SKM-1 (cell line): Measurements from ENCODE around the gene SLC9A3.

Source experiments
- DNase-seq: peaks from one replicate; lab custom pipeline; 2025; ENCODE audit not compliant: unreplicated experiment; lab: John Stamatoyannopoulos, UW

SLC9A3 gene

DNA sequence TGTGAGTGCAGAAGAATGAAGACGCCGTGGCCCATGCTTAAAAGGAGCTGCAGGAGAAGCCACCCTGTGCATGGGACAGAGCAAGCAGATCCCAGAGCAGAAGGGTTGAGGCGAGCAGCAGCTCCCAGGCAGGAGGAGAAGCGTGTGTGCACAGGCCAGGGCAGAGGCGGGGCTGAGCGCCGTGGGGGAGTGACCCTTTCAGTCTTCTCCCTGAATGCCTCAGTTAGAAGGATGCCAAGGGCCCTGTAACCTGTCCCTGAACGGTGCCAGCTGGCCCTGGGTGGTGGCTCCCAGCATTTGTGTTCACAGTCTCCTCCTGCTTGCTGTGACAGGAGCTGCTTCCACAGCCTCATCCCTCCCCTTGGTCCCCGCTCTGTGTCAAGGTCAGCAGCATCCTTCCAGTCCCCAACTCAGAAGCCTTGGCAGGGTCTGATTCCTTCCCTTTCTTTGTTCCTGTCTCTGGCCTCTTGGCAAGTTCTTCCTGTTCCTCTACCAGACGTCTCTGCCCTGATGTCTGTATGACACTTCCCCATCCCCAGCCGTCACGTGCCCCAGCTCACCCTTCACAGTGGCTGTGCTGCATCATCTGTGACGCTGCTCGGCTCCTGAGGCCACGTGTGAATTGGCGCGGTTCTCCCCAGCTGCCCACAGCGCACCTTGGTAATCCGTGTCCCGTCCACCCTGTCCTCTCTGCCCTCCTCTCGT, 76.0 kb downstream of the SLC9A3 start:
- no peak for DNase-seq

- DNase-seq: no peak
These were observed 76.7 kb downstream of the SLC9A3 start for GRCh38 chr5:447501-447900.

DNA sequence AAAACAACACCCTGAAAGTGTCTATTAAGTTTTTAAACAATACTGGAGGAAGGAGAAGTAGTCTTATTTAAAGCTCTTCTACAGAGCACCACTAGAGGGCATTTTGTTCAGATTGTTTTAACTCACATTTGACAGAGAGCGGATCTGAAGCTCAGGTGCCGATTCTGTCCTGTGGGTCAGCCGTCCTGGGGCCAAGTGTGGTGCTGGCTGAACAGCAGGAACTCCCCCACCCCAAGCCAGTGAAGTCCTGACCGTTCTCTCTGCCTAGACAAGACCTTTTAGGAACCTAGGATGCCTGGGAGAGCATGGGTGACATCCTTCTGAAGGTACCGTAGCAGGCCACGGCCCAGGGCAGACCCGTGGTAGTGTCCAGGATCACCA, 77.4 kb downstream of the SLC9A3 start:
- peak; percentile 51 for DNase-seq

GRCh38 chr5:446066-446882, 78.0 kb downstream of the SLC9A3 start:
- DNase-seq: no peak

GRCh38 chr5:445591-445990, 78.7 kb downstream of the SLC9A3 start:
- DNase-seq: no peak

- no peak for DNase-seq
These were observed 80.0 kb downstream of the SLC9A3 start for GRCh38 chr5:444226-444625.

GRCh38 chr5:443239-444151, 80.8 kb downstream of the SLC9A3 start:
- no peak for DNase-seq

DNA sequence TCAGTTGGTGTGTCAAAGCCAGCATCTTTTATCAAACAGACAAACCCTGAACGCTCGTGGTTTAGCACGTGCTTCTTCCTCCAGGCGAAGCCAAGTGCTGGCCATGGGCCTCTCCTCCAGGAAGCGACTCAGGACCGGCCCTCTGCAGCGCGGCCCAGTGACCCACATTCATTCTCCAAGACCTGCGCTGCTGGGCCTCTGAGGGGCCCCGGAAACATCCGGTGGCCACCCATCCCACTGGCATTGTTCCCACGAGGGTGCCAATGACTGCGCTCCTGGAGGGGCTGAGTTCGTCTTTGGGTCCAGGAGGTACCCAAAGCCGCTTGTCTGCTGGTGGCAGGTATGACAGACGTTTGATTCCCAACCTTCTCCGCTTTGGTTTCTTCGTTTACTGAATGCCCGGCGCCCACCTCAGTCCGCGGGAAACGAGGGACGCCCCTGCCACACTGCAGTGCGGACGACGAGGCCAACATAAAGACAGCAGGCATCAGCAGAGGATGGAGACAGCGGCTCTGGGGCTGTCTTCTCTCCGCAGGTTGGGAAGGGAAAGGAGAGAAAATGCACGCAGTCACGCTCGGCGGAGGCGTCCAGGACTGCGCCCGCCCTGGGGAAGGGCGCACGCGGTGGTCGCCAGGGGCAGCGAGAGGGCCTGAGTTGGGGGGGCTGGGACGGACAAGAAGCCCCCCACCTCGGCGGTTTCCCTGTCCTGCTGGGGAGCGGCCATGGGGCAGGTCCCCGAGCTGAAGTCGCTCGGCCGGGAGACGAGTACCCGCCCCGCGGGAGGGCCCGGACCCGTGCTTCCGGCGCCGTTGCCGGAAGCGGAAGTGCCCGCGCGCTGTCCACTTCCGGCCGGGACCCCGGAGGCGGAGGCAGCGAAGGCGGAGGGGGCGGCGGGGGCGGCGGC, 81.7 kb downstream of the SLC9A3 start, which contains the start of gene EXOC3:
TSS of gene EXOC3 (plus strand) at position 842 of the 904 bp plus-strand sequence. CDS start 3,030 bp downstream, outside the sequence.
- peak; percentile 45 for DNase-seq

- no peak for DNase-seq
These were observed 82.3 kb downstream of the SLC9A3 start for GRCh38 chr5:441996-442334.

GRCh38 chr5:440401-441201, 83.6 kb downstream of the SLC9A3 start:
- peak; percentile 53 for DNase-seq

GRCh38 chr5:439636-440035, 84.6 kb downstream of the SLC9A3 start:
- DNase-seq: no peak

GRCh38 chr5:439181-439580, 85.1 kb downstream of the SLC9A3 start:
- no peak for DNase-seq

- DNase-seq: no peak
These were observed 85.7 kb downstream of the SLC9A3 start for GRCh38 chr5:438481-438981.

DNA sequence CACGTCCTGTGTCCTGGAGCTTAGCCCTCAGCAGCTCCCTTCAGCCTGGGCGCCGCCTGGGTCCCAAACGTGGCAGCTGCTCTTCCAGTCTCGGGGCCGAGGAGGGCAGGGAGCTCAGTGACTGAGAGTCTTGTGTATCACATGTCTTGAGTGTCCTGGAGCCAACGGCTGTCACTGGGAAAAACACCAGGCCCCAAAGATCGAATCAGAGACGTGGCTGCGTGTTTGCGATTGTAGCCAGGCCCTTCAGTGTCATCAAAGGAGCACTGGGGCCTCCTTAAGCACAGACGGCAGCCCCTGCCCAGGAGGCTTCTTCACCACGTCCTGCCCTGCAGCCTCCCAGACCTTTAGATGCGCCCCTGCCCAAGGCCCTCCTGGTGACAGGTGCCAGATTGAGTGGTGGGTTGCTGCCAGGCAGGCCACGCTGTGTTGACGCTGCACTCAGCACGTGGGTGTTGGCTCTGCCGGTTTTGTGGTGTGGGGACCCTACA, 86.9 kb downstream of the SLC9A3 start:
- DNase-seq: no peak

GRCh38 chr5:436641-436975, 87.6 kb downstream of the SLC9A3 start:
- DNase-seq: no peak

DNA sequence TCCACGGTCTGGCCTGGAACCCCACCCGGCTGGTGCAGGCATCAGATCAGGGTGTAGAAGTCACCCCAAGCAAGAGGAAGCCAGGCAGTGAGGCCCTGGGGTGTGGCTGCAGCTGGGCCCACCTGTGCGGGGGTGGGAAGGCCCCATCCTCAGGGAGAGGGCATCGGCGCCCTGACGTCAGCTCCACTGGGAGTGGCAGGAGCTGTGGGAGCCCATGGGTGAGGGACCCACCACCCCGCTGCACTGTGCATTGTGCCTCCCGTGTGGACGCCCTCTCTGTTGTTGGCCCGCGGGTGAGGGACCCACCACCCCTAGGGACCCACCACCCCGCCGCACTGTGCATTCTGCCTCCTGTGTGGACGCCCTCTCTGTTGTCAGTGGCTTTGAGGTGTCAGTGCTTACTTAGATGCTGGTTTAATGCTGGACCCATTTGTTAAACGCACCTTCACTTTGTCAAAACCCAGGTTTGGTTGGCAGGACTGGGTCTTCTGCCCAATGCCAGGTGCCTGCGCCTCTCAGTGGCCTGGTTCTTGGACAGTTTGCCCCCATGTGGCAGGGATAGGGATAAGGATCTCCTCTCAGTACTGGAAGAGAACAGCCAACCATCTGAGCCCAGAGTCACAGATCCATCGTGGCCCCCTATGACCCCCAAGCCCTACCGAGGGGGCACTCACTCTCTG, 88.1 kb downstream of the SLC9A3 start:
- DNase-seq: no peak

DNA sequence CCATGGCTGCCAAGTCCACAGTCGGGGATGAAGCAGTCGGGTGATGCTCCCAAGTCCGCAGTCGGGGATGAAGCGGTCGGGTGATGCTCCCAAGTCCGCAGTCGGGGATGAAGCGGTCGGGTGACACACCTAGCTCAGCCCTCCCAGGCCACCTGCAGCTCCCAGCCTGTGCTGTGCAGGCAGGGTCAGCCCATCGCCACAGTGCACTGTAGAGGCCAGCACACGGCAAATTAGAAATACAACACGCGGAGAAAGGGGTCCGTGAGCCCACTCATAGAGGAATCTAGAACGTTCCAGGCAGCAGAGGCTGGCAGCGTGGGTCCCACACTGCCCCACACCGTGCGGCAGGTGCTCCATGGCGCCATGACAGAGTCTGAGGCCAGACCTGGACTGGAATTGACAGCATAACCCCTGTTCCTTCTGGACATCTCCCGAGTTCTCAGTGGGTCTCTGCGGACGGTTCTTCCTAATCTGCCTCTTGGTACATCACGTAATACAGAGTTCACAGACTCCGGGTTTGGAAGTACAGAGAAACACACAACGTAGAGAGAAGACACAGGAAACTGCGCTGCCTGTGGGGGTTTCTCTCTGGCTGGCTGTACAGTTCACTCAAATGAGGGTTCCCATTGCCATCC, 89.0 kb downstream of the SLC9A3 start:
- no peak for DNase-seq

DNA sequence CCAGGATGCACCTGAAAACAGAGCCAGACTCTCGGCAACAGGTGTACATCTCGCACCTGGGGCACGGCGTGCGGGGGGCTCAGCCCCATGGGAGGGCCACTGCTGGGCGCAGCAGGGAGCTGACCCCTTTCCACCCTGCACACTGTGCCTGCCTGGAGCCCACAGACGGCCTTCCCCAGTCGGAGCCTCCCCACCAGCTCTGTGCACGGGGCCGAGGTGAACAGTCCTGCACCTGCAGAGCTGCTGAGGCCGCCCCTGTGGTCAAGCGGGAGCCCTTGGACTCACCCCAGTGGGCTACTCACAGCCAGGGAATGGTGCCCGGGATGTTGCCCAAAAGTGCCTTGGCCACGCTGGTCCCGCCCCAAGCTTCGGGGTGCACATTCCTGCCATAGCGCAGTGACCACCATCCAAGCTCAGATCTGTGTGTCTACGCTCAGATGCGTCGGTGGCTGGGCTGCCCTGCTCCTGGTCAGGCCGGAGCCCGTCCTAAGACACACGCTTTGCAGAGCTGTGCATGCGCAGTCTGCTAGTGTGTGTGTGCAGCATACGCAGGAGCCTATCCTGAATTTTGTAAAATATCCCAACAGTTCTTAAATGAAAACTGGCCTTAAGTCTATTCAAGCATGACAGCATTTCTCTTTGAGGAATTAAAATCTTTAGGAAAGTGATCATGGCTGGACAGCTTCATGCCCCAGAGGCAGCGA, 89.7 kb downstream of the SLC9A3 start:
- no peak for DNase-seq
